Measurements from ENCODE around the gene NUDT2.
"Not testable (repeated sequence)": the region's sequence is repeated elsewhere in the genome, so short reads cannot be mapped to it uniquely, and the experiment has no call there.

NUDT2 gene

DNA sequence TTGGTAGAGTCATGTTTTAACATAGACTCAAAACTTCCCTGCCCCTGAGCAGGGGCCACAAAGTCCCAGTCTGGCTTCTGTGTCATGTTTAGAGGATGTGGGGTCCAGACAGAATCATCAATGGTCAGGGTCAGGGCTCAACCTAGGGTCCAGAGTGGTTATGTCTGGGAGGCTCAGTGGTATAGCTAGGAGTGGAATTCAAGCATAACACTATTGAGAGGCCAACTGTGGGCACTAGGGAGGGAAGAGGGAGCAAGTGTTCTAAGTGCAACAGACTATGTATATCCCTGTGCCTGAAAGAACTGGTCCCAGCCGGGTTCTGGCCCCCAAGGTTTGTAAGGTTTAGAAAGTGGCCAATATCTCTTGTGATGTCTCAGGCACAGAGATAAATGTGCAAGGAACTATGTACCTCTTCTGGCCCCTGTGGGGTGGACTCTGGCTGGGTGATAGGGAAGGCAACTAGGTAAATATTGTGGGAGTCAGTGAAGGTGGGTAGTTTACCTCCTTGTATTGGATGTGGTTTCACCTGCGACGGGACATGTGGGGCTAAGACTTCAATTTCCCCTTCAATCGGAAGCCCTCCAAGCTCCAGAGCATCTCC lies 33.3 kb downstream of the NUDT2 start:
- no peak overlapping the region for H3K27ac ChIP-seq (ENCODE audit: low read length)
- no peaks in the 10 kb centered on the region for H3K9me3 ChIP-seq (ENCODE audit: control insufficient read depth in 1 of 2, low read length in 2 of 2)
- H3K36me3 ChIP-seq (ENCODE audit: control insufficient read depth in 1 of 2, insufficient read depth in 2 of 2, low read length in 2 of 2): no peaks in the 10 kb centered on the region
- H3K27me3 ChIP-seq (ENCODE audit: low read depth, low read length): no peaks in the 10 kb centered on the region
- H3K4me1 ChIP-seq (ENCODE audit: control insufficient read depth in 1 of 2, insufficient read depth in 2 of 2, low read length in 2 of 2): peaks cover 0 to 7% of the 10 kb centered on the region in 2 donors
- no peak overlapping the region for H3K4me3 ChIP-seq (ENCODE audit: low read depth in 1 of 2, low read length in 2 of 2)

DNA sequence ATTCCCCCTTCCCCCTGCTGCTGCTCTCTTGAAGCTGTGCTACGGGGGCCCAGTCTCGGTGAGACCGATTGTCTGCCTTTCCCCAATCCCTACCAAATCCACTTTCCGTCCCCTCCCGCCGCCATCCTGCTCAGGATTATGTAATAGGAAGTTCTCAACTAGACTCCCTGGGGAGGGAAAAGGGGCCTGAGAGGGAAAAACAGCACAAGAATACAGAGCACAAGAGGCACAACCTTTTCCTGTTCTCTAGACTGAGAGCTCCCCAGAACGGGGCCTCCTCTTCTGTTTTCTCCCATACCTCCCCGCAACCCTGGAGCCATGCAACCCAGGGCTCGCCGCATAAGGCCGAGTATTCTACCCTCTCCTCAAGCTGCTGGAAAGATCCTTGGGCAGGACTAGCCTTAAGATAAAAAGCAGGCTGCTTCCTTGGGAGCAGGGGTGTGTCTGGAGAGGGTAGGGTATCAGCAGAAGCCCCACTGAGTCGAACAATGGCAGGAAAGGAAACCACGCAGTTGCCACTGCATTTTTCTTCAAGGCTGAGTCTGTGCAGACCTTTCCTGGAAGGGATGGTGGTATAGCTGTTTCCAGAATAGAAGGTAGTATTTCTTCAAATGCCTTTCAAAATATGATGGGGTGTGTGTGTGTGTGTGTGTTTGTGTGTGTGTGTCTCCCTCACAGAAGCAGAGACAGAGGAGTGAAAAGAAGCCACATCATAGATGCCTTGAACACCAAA lies 34.4 kb downstream of the NUDT2 start:
- H3K4me1 ChIP-seq (ENCODE audit: control insufficient read depth in 1 of 2, insufficient read depth in 2 of 2, low read length in 2 of 2): peaks cover 0 to 7% of the 10 kb centered on the region in 2 donors
- H3K9me3 ChIP-seq (ENCODE audit: control insufficient read depth in 1 of 2, low read length in 2 of 2): no peaks in the 10 kb centered on the region
- H3K36me3 ChIP-seq (ENCODE audit: control insufficient read depth in 1 of 2, insufficient read depth in 2 of 2, low read length in 2 of 2): no peaks in the 10 kb centered on the region
- H3K27ac ChIP-seq (ENCODE audit: low read length): no peak overlapping the region
- H3K4me3 ChIP-seq (ENCODE audit: low read depth in 1 of 2, low read length in 2 of 2): no peak overlapping the region
- H3K27me3 ChIP-seq (ENCODE audit: low read depth, low read length): no peaks in the 10 kb centered on the region

DNA sequence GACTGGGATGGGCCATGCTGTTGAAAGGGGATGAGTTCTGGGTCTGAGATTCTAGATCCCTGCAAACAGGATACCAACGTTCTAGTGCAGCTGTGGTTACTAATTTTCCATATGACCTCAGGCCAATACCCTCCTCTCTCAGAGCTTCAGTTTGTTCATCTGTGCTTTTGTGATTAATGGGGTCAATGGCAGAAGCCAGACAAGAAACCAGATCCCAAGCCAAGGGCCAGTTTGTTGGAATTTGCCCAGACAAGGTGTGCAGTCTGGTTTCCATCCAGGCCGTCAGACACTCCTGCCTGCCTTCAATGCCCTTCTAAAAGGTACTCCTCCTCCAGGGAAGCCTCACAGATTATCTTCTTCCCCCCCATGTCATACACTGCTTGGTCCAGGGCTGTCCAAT lies 35.9 kb downstream of the NUDT2 start:
- H3K27me3 ChIP-seq (ENCODE audit: low read depth, low read length): no peaks in the 10 kb centered on the region
- H3K9me3 ChIP-seq (ENCODE audit: control insufficient read depth in 1 of 2, low read length in 2 of 2): no peaks in the 10 kb centered on the region
- no peaks in the 10 kb centered on the region for H3K36me3 ChIP-seq (ENCODE audit: control insufficient read depth in 1 of 2, insufficient read depth in 2 of 2, low read length in 2 of 2)
- H3K27ac ChIP-seq (ENCODE audit: low read length): no peak overlapping the region
- peaks cover 0 to 13% of the 10 kb centered on the region in 2 donors for H3K4me1 ChIP-seq (ENCODE audit: control insufficient read depth in 1 of 2, insufficient read depth in 2 of 2, low read length in 2 of 2)
- no peak overlapping the region for H3K4me3 ChIP-seq (ENCODE audit: low read depth in 1 of 2, low read length in 2 of 2)

DNA sequence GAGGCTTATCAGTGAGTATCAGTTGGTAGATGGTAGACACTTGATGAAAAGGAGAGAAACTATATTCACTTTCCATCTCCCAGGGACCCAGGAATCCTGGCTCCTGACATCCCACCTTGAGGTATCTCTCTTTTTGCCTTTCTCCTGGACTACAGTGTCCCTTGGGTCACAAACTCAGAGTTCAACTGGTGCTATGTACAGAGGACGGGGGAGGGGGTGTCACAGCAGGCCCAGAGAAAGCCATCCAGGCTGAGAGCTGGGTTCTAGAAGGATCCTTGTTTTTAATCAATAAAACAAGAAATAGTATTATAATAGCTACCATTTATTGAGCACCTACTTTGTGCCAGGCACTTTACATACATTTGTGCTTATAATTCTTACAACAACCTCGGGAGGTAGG lies 37.0 kb downstream of the NUDT2 start:
- Histone ChIP-seq H3K27ac (ENCODE audit: low read length) (no peak overlapping the region), H3K4me1 (ENCODE audit: control insufficient read depth in 1 of 2, insufficient read depth in 2 of 2, low read length in 2 of 2) (peaks cover 0 to 15% of the 10 kb centered on the region in 2 donors), H3K27me3 (ENCODE audit: low read depth, low read length) (no peaks in the 10 kb centered on the region), H3K4me3 (ENCODE audit: low read depth in 1 of 2, low read length in 2 of 2) (no peak overlapping the region), H3K36me3 (ENCODE audit: control insufficient read depth in 1 of 2, insufficient read depth in 2 of 2, low read length in 2 of 2) (peaks cover 0 to under 1% of the 10 kb centered on the region in 2 donors), H3K9me3 (ENCODE audit: control insufficient read depth in 1 of 2, low read length in 2 of 2) (no peaks in the 10 kb centered on the region)

DNA sequence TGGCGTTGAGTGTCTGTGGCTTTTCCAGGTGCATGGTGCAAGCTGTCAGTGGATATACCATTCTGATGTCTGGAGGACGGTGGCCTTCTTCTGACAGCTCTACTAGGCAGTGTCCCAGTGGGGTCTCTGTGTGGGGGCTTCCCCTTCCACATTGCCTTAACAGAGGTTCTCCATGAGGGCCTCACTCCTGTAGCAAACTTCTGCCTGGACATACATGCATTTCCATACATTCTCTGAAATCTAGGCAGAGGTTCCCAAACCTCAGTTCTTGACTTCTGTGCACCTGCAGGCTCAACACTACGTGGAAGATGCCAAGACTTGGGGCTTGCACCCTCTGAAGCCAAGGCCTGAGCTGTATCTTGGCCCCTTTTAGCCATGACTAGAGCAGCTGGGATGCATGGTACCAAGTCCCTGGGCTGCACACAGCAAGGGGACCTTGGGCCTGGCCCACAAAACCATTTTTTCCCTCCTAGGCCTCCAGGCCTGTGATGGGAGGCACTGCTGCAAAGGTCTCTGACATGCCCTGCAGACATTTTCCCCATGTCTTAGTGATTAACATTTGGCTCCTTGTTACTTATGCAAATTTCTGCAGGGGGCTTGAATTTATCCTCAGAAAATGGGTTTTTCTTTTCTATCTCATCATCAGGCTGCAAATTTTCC lies 38.5 kb downstream of the NUDT2 start:
- H3K9me3 ChIP-seq (ENCODE audit: control insufficient read depth in 1 of 2, low read length in 2 of 2); H3K27ac ChIP-seq (ENCODE audit: low read length); H3K4me3 ChIP-seq (ENCODE audit: low read depth in 1 of 2, low read length in 2 of 2); H3K27me3 ChIP-seq (ENCODE audit: low read depth, low read length): not testable (repeated sequence)
- Histone ChIP-seq H3K36me3 (ENCODE audit: control insufficient read depth in 1 of 2, insufficient read depth in 2 of 2, low read length in 2 of 2) (peaks cover 0 to 13% of the 10 kb centered on the region in 2 donors), H3K4me1 (ENCODE audit: control insufficient read depth in 1 of 2, insufficient read depth in 2 of 2, low read length in 2 of 2) (peaks cover 0 to 15% of the 10 kb centered on the region in 2 donors)

DNA sequence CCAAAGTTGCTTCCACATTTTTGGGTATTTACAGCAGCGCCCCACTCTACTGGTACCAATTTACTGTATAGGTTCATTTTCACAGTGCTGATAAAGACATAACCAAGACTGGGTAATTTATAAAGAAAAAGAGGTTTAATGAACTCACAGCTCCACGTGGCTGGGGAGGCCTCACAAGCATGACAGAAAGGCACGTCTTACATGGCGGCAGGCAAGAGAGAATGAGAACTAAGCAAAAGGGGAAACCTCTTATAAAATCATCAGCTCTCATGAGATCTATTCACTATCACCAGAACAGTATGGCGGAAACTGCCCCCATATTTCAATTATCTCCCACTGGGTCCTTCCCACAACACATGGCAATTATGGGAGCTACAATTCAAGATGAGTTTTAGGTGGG lies 39.4 kb downstream of the NUDT2 start:
- not testable (repeated sequence) for H3K27ac ChIP-seq (ENCODE audit: low read length); H3K4me3 ChIP-seq (ENCODE audit: low read depth in 1 of 2, low read length in 2 of 2); H3K27me3 ChIP-seq (ENCODE audit: low read depth, low read length); H3K9me3 ChIP-seq (ENCODE audit: control insufficient read depth in 1 of 2, low read length in 2 of 2)
- peaks cover 0 to 17% of the 10 kb centered on the region in 2 donors for H3K4me1 ChIP-seq (ENCODE audit: control insufficient read depth in 1 of 2, insufficient read depth in 2 of 2, low read length in 2 of 2)
- H3K36me3 ChIP-seq (ENCODE audit: control insufficient read depth in 1 of 2, insufficient read depth in 2 of 2, low read length in 2 of 2): peaks cover 0 to 13% of the 10 kb centered on the region in 2 donors

DNA sequence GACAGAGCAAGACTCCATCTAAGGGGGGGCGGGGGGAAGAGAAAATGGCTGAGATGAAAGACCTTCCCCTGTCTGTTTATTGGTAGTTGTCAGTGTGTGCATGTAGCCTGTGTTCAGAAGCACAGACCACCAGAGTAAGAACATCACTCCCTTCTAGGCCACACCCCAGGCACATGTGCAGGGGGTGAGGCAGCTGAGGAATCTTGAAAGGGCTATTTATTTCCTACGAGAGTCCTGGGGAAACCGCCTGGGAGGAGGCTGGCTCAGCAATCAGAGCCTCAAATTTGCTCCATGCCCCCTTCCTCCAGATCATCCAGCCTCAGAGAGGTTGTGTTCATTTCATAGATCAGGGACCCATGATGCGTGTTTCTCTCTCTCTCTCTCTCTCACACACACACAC lies 40.3 kb downstream of the NUDT2 start:
- Histone ChIP-seq H3K9me3 (ENCODE audit: control insufficient read depth in 1 of 2, low read length in 2 of 2) (peaks cover 0 to 5% of the 10 kb centered on the region in 2 donors), H3K27me3 (ENCODE audit: low read depth, low read length) (no peaks in the 10 kb centered on the region), H3K4me1 (ENCODE audit: control insufficient read depth in 1 of 2, insufficient read depth in 2 of 2, low read length in 2 of 2) (peaks cover 0 to 18% of the 10 kb centered on the region in 2 donors), H3K27ac (ENCODE audit: low read length) (no peak overlapping the region), H3K36me3 (ENCODE audit: control insufficient read depth in 1 of 2, insufficient read depth in 2 of 2, low read length in 2 of 2) (peaks cover 0 to 13% of the 10 kb centered on the region in 2 donors), H3K4me3 (ENCODE audit: low read depth in 1 of 2, low read length in 2 of 2) (no peak overlapping the region)

DNA sequence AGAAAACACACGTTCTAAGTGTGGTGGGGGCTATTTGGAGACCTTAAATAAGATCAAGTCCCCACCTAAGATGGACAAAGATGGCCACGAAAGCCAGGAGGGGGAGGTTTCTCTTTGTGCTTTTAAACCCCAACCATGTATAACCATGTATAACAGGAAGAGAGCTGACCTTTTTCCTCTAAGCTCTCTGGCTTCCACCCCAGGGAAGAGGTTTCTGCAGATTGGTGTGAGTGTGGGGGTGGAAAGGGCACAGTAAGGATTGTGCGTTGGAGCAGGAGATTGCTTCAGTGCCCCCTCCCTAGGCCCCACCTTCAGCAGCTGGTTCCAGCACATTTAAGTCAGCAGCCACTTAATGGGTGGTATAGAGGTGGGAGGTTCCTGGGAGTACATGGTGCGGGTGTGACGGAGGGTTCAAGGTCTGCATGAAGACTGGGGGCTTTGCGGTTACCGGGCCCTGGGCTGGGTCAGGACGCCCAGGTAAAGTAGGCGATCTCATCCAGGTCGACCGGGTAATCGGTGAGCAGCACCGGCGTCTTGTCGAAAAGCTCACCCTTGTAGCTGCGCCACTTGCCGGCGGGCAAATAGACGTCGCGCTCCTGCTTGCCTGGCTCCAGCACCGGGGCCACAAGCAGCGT lies 41.1 kb downstream of the NUDT2 start:
- H3K4me1 ChIP-seq (ENCODE audit: control insufficient read depth in 1 of 2, insufficient read depth in 2 of 2, low read length in 2 of 2): peaks cover 0 to 15% of the 10 kb centered on the region in 2 donors

DNA sequence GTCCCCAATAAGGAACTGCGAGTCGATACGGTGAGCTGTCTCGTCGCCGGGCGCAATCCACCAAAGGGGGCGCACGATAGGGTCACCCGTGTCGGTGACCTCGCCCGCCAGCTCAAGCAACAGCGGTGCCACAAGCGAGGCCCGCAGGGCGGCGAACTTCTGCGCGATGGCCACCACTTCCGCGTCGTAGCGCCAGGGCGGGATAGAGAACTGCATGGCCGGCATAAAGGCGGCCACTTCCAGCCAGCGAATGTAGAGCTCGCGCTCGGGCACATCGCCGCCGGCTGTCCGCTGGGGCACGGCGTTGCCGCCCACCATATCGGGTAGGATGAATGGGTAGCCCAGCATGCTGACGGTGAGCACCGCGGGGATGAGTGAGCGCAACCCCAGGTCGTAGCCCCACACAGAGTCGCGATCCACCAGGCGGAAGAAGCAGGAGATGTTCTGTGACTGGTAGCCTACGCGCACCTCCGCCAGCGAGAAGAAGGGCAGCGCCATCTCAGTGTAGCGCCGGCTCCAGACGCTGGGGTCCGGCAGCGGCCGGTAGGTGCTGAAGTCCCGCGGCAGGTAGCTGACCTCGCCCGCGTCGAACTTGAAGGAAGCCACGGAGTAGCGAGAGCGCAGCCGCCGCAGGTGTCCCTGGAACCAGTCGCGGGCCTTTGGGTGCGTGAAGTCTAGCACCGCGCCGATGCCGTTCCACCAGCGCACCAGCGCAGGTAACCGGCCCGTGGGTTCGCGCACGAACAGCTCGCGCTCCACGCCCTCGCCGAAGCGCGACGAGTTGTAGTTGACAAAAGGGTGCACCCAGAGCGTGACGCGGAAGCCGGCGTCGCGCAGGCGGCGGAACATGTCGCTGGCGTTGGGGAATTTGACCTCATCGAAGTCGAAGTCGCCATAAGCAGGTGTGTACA lies 41.9 kb downstream of the NUDT2 start:
- H3K27me3 ChIP-seq (ENCODE audit: low read depth, low read length): no peaks in the 10 kb centered on the region
- peaks cover 0 to 5% of the 10 kb centered on the region in 2 donors for H3K9me3 ChIP-seq (ENCODE audit: control insufficient read depth in 1 of 2, low read length in 2 of 2)
- H3K36me3 ChIP-seq (ENCODE audit: control insufficient read depth in 1 of 2, insufficient read depth in 2 of 2, low read length in 2 of 2): peaks cover 0 to 13% of the 10 kb centered on the region in 2 donors
- peak overlapping the region in 1 of 2 donors; percentile 53 for H3K4me3 ChIP-seq (ENCODE audit: low read depth in 1 of 2, low read length in 2 of 2)
- H3K27ac ChIP-seq (ENCODE audit: low read length): no peak overlapping the region
- peaks cover 0 to 22% of the 10 kb centered on the region in 2 donors for H3K4me1 ChIP-seq (ENCODE audit: control insufficient read depth in 1 of 2, insufficient read depth in 2 of 2, low read length in 2 of 2)

More for the DNA sequence above, 41.1 kb downstream of the NUDT2 start:
- Histone ChIP-seq H3K4me3 (ENCODE audit: low read depth in 1 of 2, low read length in 2 of 2) (no peak overlapping the region), H3K36me3 (ENCODE audit: control insufficient read depth in 1 of 2, insufficient read depth in 2 of 2, low read length in 2 of 2) (peaks cover 0 to 13% of the 10 kb centered on the region in 2 donors), H3K27me3 (ENCODE audit: low read depth, low read length) (no peaks in the 10 kb centered on the region), H3K9me3 (ENCODE audit: control insufficient read depth in 1 of 2, low read length in 2 of 2) (peaks cover 0 to 5% of the 10 kb centered on the region in 2 donors), H3K27ac (ENCODE audit: low read length) (no peak overlapping the region)

DNA sequence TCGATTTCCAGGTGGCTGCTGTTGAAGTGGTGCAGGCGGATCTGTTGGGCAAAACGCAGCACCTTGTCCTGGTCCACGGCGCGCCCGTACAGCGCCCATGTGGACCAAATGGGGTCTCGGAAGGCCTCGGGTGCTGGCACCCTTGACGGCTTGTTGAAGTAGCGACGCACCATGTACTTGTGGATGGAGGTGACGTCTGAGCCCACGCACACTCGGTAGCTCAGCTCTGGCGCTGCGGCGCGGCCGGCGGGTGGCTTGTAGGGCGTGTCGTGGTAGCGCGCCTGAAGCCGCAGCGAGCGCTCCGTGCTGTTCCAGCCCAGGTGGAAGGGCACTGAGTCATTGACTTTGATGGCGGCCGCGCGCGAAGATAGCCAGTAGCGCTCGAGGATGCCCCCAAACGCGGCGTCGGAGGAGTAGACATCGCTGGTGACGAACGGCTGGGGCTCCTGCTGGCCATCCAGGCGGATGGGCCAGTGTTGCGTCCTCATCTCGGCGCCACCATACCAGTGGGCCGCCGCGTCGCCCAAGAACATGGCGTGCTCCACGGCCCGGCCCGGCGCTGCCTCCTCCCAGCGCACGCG lies 42.6 kb downstream of the NUDT2 start:
- peaks cover 0 to 13% of the 10 kb centered on the region in 2 donors for H3K36me3 ChIP-seq (ENCODE audit: control insufficient read depth in 1 of 2, insufficient read depth in 2 of 2, low read length in 2 of 2)
- H3K27me3 ChIP-seq (ENCODE audit: low read depth, low read length): no peaks in the 10 kb centered on the region
- no peak overlapping the region for H3K27ac ChIP-seq (ENCODE audit: low read length)
- no peak overlapping the region for H3K4me3 ChIP-seq (ENCODE audit: low read depth in 1 of 2, low read length in 2 of 2)
- H3K9me3 ChIP-seq (ENCODE audit: control insufficient read depth in 1 of 2, low read length in 2 of 2): peaks cover 0 to 5% of the 10 kb centered on the region in 2 donors
- H3K4me1 ChIP-seq (ENCODE audit: control insufficient read depth in 1 of 2, insufficient read depth in 2 of 2, low read length in 2 of 2): peaks cover 0 to 22% of the 10 kb centered on the region in 2 donors

Measured in muscle layer of duodenum (tissue), 2 donors.